Measurements from ENCODE around the gene OR4D2.
A peak's percentile ranks its signal among the peaks of the same experiment; 100 is the strongest.

The OR4D2 gene

GRCh38 chr17:58187675-58188074 is 20.9 kb downstream of the OR4D2 start:
- H3K4me3 ChIP-seq (ENCODE audit: insufficient read depth, low read depth, low read length, poor library complexity, severe bottlenecking) = no peak overlapping the region

GRCh38 chr17:58189436-58190146 is 22.8 kb downstream of the OR4D2 start:
- Histone ChIP-seq H3K4me3 (ENCODE audit: insufficient read depth, low read depth, low read length, poor library complexity, severe bottlenecking) (no peak overlapping the region), H3K27ac (ENCODE audit: insufficient read depth, low read length, poor library complexity, severe bottlenecking) (no peak overlapping the region), H3K36me3 (ENCODE audit: control insufficient read depth, insufficient read depth, low read length) (no peaks in the 10 kb centered on the region)

More at GRCh38 chr17:58187675-58188074, 20.9 kb downstream of the OR4D2 start:
- DNase-seq = no peak
- H3K4me1 ChIP-seq (ENCODE audit: control insufficient read depth, insufficient read depth, low read length, poor library complexity, severe bottlenecking) = no peaks in the 10 kb centered on the region
- H3K36me3 ChIP-seq (ENCODE audit: control insufficient read depth, insufficient read depth, low read length) = no peaks in the 10 kb centered on the region
- no peaks in the 10 kb centered on the region for H3K27me3 ChIP-seq (replicated peaks; ENCODE audit: control insufficient read depth, insufficient read depth, low read length, poor library complexity, severe bottlenecking)
- H3K27ac ChIP-seq (ENCODE audit: insufficient read depth, low read length, poor library complexity, severe bottlenecking) = no peak overlapping the region
- no peaks in the 10 kb centered on the region for H3K9me3 ChIP-seq (ENCODE audit: control insufficient read depth, low read length)

GRCh38 chr17:58191241-58191896 is 24.6 kb downstream of the OR4D2 start:
- H3K4me3 ChIP-seq (ENCODE audit: insufficient read depth, low read depth, low read length, poor library complexity, severe bottlenecking) = no peak overlapping the region
- no peak overlapping the region for H3K27ac ChIP-seq (ENCODE audit: insufficient read depth, low read length, poor library complexity, severe bottlenecking)
- no peaks in the 10 kb centered on the region for H3K9me3 ChIP-seq (ENCODE audit: control insufficient read depth, low read length)
- no peaks in the 10 kb centered on the region for H3K4me1 ChIP-seq (ENCODE audit: control insufficient read depth, insufficient read depth, low read length, poor library complexity, severe bottlenecking)
- no peak for DNase-seq
- H3K36me3 ChIP-seq (ENCODE audit: control insufficient read depth, insufficient read depth, low read length) = no peaks in the 10 kb centered on the region
- H3K27me3 ChIP-seq (replicated peaks; ENCODE audit: control insufficient read depth, insufficient read depth, low read length, poor library complexity, severe bottlenecking) = no peaks in the 10 kb centered on the region

More at GRCh38 chr17:58189436-58190146, 22.8 kb downstream of the OR4D2 start:
- Histone ChIP-seq H3K4me1 (ENCODE audit: control insufficient read depth, insufficient read depth, low read length, poor library complexity, severe bottlenecking) (no peaks in the 10 kb centered on the region), H3K27me3 (replicated peaks; ENCODE audit: control insufficient read depth, insufficient read depth, low read length, poor library complexity, severe bottlenecking) (no peaks in the 10 kb centered on the region), H3K9me3 (ENCODE audit: control insufficient read depth, low read length) (no peaks in the 10 kb centered on the region)
- DNase-seq = no peak

- no peak for DNase-seq
- no peak within 1 kb of the TSS for H3K27ac ChIP-seq (ENCODE audit: insufficient read depth, low read length, poor library complexity, severe bottlenecking)
- no peaks in the 10 kb centered on the region for H3K36me3 ChIP-seq (ENCODE audit: control insufficient read depth, insufficient read depth, low read length)
- H3K27me3 ChIP-seq (replicated peaks; ENCODE audit: control insufficient read depth, insufficient read depth, low read length, poor library complexity, severe bottlenecking) = no peaks in the 10 kb centered on the region
- no peaks in the 10 kb centered on the region for H3K4me1 ChIP-seq (ENCODE audit: control insufficient read depth, insufficient read depth, low read length, poor library complexity, severe bottlenecking)
- no peaks in the 10 kb centered on the region for H3K9me3 ChIP-seq (ENCODE audit: control insufficient read depth, low read length)
- no peak within 1 kb of the TSS for H3K4me3 ChIP-seq (ENCODE audit: insufficient read depth, low read depth, low read length, poor library complexity, severe bottlenecking)
Measured at GRCh38 chr17:58192612-58193011, 25.8 kb downstream of the OR4D2 start, which contains the start of gene EPX. Gene EPX, plus strand, starts transcription at chr17:58192726. Its CDS starts 121 bp downstream, at chr17:58192847.

GRCh38 chr17:58193641-58194255 is 27.0 kb downstream of the OR4D2 start:
- H3K27ac ChIP-seq (ENCODE audit: insufficient read depth, low read length, poor library complexity, severe bottlenecking) = no peak overlapping the region
- no peaks in the 10 kb centered on the region for H3K4me1 ChIP-seq (ENCODE audit: control insufficient read depth, insufficient read depth, low read length, poor library complexity, severe bottlenecking)
- no peaks in the 10 kb centered on the region for H3K36me3 ChIP-seq (ENCODE audit: control insufficient read depth, insufficient read depth, low read length)
- DNase-seq = no peak
- no peaks in the 10 kb centered on the region for H3K9me3 ChIP-seq (ENCODE audit: control insufficient read depth, low read length)
- no peak overlapping the region for H3K4me3 ChIP-seq (ENCODE audit: insufficient read depth, low read depth, low read length, poor library complexity, severe bottlenecking)
- H3K27me3 ChIP-seq (replicated peaks; ENCODE audit: control insufficient read depth, insufficient read depth, low read length, poor library complexity, severe bottlenecking) = no peaks in the 10 kb centered on the region

- Histone ChIP-seq H3K36me3 (ENCODE audit: control insufficient read depth, insufficient read depth, low read length) (no peaks in the 10 kb centered on the region), H3K9me3 (ENCODE audit: control insufficient read depth, low read length) (no peaks in the 10 kb centered on the region), H3K4me1 (ENCODE audit: control insufficient read depth, insufficient read depth, low read length, poor library complexity, severe bottlenecking) (no peaks in the 10 kb centered on the region), H3K27ac (ENCODE audit: insufficient read depth, low read length, poor library complexity, severe bottlenecking) (no peak overlapping the region), H3K27me3 (replicated peaks; ENCODE audit: control insufficient read depth, insufficient read depth, low read length, poor library complexity, severe bottlenecking) (no peaks in the 10 kb centered on the region), H3K4me3 (ENCODE audit: insufficient read depth, low read depth, low read length, poor library complexity, severe bottlenecking) (no peak overlapping the region)
- DNase-seq = no peak
Measured at GRCh38 chr17:58195518-58196123, 28.8 kb downstream of the OR4D2 start.

GRCh38 chr17:58196610-58197009 is 29.8 kb downstream of the OR4D2 start:
- H3K27me3 ChIP-seq (replicated peaks; ENCODE audit: control insufficient read depth, insufficient read depth, low read length, poor library complexity, severe bottlenecking) = no peaks in the 10 kb centered on the region
- no peak overlapping the region for H3K27ac ChIP-seq (ENCODE audit: insufficient read depth, low read length, poor library complexity, severe bottlenecking)
- DNase-seq = no peak
- no peaks in the 10 kb centered on the region for H3K36me3 ChIP-seq (ENCODE audit: control insufficient read depth, insufficient read depth, low read length)
- no peaks in the 10 kb centered on the region for H3K4me1 ChIP-seq (ENCODE audit: control insufficient read depth, insufficient read depth, low read length, poor library complexity, severe bottlenecking)
- H3K4me3 ChIP-seq (ENCODE audit: insufficient read depth, low read depth, low read length, poor library complexity, severe bottlenecking) = no peak overlapping the region
- H3K9me3 ChIP-seq (ENCODE audit: control insufficient read depth, low read length) = no peaks in the 10 kb centered on the region

- H3K27me3 ChIP-seq (replicated peaks; ENCODE audit: control insufficient read depth, insufficient read depth, low read length, poor library complexity, severe bottlenecking) = no peaks in the 10 kb centered on the region
- peak; percentile 9 to 23 (median 16) for DNase-seq
- H3K4me3 ChIP-seq (ENCODE audit: insufficient read depth, low read depth, low read length, poor library complexity, severe bottlenecking) = no peak overlapping the region
- H3K27ac ChIP-seq (ENCODE audit: insufficient read depth, low read length, poor library complexity, severe bottlenecking) = no peak overlapping the region
- no peaks in the 10 kb centered on the region for H3K9me3 ChIP-seq (ENCODE audit: control insufficient read depth, low read length)
- no peaks in the 10 kb centered on the region for H3K36me3 ChIP-seq (ENCODE audit: control insufficient read depth, insufficient read depth, low read length)
- no peaks in the 10 kb centered on the region for H3K4me1 ChIP-seq (ENCODE audit: control insufficient read depth, insufficient read depth, low read length, poor library complexity, severe bottlenecking)
Measured at GRCh38 chr17:58200024-58200633, 33.3 kb downstream of the OR4D2 start.

GRCh38 chr17:58202859-58203258 is 36.1 kb downstream of the OR4D2 start:
- Histone ChIP-seq H3K9me3 (ENCODE audit: control insufficient read depth, low read length) (no peaks in the 10 kb centered on the region), H3K36me3 (ENCODE audit: control insufficient read depth, insufficient read depth, low read length) (peaks cover 11% of the 10 kb centered on the region), H3K27ac (ENCODE audit: insufficient read depth, low read length, poor library complexity, severe bottlenecking) (no peak overlapping the region), H3K4me1 (ENCODE audit: control insufficient read depth, insufficient read depth, low read length, poor library complexity, severe bottlenecking) (no peaks in the 10 kb centered on the region), H3K27me3 (replicated peaks; ENCODE audit: control insufficient read depth, insufficient read depth, low read length, poor library complexity, severe bottlenecking) (no peaks in the 10 kb centered on the region), H3K4me3 (ENCODE audit: insufficient read depth, low read depth, low read length, poor library complexity, severe bottlenecking) (no peak overlapping the region)
- DNase-seq = no peak

Data from effector memory CD4-positive, alpha-beta T cell (primary cell).